Astrocyte (in vitro differentiated cells and primary cell): ENCODE measurements around the gene MDN1.

Experiments
- CTCF ChIP-seq: IDR thresholded peaks from 2 replicates; pipeline ENCODE4 v1.5.1; 2011; ENCODE audit warnings: low read depth, mild to moderate bottlenecking, inconsistent platforms, low read length, moderate library complexity; ENCODE audit not compliant: insufficient read depth
- EZH2 ChIP-seq: IDR thresholded peaks from 2 replicates; pipeline ENCODE4 v1.6.1; 2012; ENCODE audit warnings: mild to moderate bottlenecking, low read length, inconsistent platforms; ENCODE audit not compliant: insufficient read depth

GRCh38 chr6:89596484-89596883, 223.1 kb downstream of the MDN1 start:
- TF ChIP-seq CTCF (no peak), EZH2 (no peak)
